Measurements from ENCODE around the gene LYPD3. TPM values are rescaled to one million over a fixed set of nuclear protein-coding genes. Genes with fewer than 3 reads are reported as not detected.
"Not testable (repeated sequence)": the region's sequence is repeated elsewhere in the genome, so short reads cannot be mapped to it uniquely, and the experiment has no call there.

The LYPD3 gene
- total RNA-seq, 2 donors from 2014 or later, result 0.41 TPM; not detected in 1

DNA sequence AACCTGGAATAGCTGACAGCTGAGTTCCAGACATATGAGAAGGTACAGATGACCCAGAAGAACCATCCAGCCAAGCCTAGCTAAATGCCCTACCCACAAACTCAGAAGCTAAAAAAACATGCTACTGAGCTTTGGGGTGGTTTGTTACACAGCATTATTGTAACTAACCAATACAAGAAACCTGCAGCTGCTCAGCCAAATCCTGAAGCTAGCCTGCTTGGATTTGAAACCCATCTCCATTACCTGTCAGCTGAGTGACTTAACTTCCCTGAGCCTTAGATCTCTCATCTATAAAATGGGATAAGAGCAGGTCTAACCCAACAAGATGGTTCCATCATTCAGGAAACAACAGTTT, 25.7 kb downstream of the LYPD3 start:
- TF ChIP-seq CTCF (IDR thresholded peaks at IDR 0.05), result no peak
- Histone ChIP-seq H3K4me3 (no peak overlapping the region), H3K36me3 (no peaks in the 10 kb centered on the region), H3K9me3 (no peaks in the 10 kb centered on the region), H3K27ac (no peak overlapping the region), H3K27me3 (replicated peaks; ENCODE audit: insufficient read depth) (no peaks in the 10 kb centered on the region), H3K4me1 (ENCODE audit: control insufficient read depth in 1 of 2, low read depth in 2 of 2) (no peaks in the 10 kb centered on the region)
- DNase-seq (ENCODE audit: low spot score) (no peak), ATAC-seq (ENCODE audit: insufficient number of reproducible peaks, low FRiP score, low read depth) (no peak)

DNA sequence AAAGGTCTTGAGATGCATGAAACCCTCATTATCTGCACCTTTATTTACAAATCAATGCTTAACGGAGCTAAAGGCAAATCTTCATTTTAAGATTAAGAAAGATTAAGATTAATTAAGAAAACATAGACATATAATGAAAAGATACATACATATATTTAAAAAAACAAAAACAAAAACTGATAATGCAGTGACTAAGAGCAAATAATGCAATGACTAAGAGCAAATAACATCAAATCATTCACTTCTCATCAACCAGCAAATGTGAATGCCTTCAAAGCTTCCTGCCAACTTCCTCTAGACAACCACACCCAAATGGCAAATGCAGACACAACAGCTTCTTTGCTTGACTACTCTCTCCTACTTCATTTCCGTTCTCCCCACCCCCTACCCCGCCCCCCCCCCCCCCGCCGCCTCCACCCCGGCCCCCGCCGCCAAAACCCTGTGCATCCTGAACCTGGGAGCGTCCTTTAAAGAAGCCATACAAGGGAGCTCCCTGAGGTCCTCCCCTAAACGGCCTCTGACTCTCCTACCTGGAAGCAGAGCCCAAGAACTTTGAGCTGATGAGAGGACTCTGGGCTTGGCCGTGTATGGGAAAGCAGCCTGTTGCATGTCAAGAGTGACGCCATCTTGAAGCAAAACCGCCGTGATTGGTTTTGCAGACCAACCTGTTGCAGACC, 26.2 kb downstream of the LYPD3 start:
- H3K27ac ChIP-seq, result no peak overlapping the region
- no peak for DNase-seq (ENCODE audit: low spot score)
- H3K4me3 ChIP-seq, result no peak overlapping the region
- TF ChIP-seq CTCF (IDR thresholded peaks at IDR 0.05), result no peak
- no peaks in the 10 kb centered on the region for H3K9me3 ChIP-seq
- no peak for ATAC-seq (ENCODE audit: insufficient number of reproducible peaks, low FRiP score, low read depth)
- no peaks in the 10 kb centered on the region for H3K27me3 ChIP-seq (replicated peaks; ENCODE audit: insufficient read depth)
- no peaks in the 10 kb centered on the region for H3K36me3 ChIP-seq
- H3K4me1 ChIP-seq (ENCODE audit: control insufficient read depth in 1 of 2, low read depth in 2 of 2), result no peaks in the 10 kb centered on the region

DNA sequence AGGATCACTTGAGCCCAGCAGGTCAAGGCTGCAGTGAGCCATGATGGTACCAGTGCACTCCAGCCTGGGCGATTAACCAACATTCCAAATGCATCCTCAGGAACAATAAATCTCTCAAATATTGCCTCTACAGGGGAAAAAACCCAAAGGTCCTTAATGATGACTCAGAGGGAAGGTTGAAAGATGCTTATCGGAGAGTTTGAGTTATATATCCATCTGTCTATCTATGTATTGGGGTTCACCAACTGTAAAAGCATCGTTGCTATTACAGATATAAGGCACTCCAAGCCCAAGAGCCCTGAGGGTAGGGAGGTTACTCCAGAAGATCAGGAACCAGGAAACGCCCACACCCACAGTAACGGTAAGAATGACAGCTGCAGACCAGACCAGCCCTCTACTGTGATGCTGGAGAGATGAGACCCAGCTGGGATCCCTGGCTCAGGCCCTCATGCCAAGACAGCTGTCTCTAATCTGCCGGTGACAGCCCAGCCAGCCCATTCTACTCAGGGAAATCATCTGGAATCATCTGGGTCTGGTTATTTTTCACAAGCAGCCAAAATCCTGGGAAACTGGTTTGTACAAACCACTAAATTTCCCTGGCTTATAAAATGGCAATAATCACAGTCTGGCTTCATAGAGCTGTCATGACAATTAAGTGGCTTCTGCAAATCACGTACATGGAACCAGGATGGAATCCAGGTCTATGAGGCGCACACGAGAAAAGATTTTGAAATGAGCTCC, 26.9 kb downstream of the LYPD3 start:
- H3K4me1 ChIP-seq (ENCODE audit: control insufficient read depth in 1 of 2, low read depth in 2 of 2), result no peaks in the 10 kb centered on the region
- H3K27me3 ChIP-seq (replicated peaks; ENCODE audit: insufficient read depth), result no peaks in the 10 kb centered on the region
- no peaks in the 10 kb centered on the region for H3K36me3 ChIP-seq
- ATAC-seq (ENCODE audit: insufficient number of reproducible peaks, low FRiP score, low read depth) (no peak), DNase-seq (ENCODE audit: low spot score) (no peak)
- H3K27ac ChIP-seq, result no peak overlapping the region
- TF ChIP-seq CTCF (IDR thresholded peaks at IDR 0.05), result no peak
- no peaks in the 10 kb centered on the region for H3K9me3 ChIP-seq
- no peak overlapping the region for H3K4me3 ChIP-seq

- H3K4me1 ChIP-seq (ENCODE audit: control insufficient read depth in 1 of 2, low read depth in 2 of 2), result no peaks in the 10 kb centered on the region
- DNase-seq (ENCODE audit: low spot score) (no peak), ATAC-seq (ENCODE audit: insufficient number of reproducible peaks, low FRiP score, low read depth) (no peak)
- H3K9me3 ChIP-seq, result no peaks in the 10 kb centered on the region
- H3K4me3 ChIP-seq, result no peak overlapping the region
- no peaks in the 10 kb centered on the region for H3K27me3 ChIP-seq (replicated peaks; ENCODE audit: insufficient read depth)
- TF ChIP-seq CTCF (IDR thresholded peaks at IDR 0.05), result no peak
- H3K27ac ChIP-seq, result no peak overlapping the region
- H3K36me3 ChIP-seq, result no peaks in the 10 kb centered on the region
Observed at GRCh38 chr19:43437712-43438111, 27.7 kb downstream of the LYPD3 start.

DNA sequence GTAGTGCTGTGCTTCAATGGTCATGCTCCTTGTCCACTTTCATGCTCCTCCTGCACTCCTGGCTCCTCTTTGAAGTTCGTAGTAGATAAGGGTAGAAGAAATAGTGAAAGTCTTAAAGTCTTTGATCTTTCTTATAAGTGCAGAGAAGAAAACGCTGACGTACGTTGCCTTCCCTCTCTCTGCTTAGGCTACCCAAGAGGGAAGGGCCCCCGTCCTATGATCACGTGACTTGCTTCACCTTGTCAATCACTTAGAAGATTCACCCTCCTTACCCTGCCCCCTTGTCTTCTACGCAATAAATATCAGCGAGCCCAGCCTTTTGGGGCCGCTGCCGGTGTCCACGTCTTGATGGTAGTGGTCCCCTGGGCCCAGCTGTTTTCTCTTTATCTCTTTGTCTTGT, 28.1 kb downstream of the LYPD3 start:
- ATAC-seq (ENCODE audit: insufficient number of reproducible peaks, low FRiP score, low read depth); H3K4me3 ChIP-seq; H3K27ac ChIP-seq; H3K4me1 ChIP-seq (ENCODE audit: control insufficient read depth in 1 of 2, low read depth in 2 of 2); H3K36me3 ChIP-seq; H3K9me3 ChIP-seq; H3K27me3 ChIP-seq (replicated peaks; ENCODE audit: insufficient read depth); DNase-seq (ENCODE audit: low spot score): not testable (repeated sequence)

Measured in thoracic aorta (tissue), 2 donors.